ENCODE data around the gene EBF4. TPM values are rescaled to one million over a fixed set of nuclear protein-coding genes. Genes with fewer than 3 reads are reported as not detected.

EBF4 gene
- total and polyA plus RNA-seq, 10 of the 15 experiments (the other 5 are each of a cell fraction or from before 2014, with no cell fraction given): 0.13 TPM; not detected in 9

DNA sequence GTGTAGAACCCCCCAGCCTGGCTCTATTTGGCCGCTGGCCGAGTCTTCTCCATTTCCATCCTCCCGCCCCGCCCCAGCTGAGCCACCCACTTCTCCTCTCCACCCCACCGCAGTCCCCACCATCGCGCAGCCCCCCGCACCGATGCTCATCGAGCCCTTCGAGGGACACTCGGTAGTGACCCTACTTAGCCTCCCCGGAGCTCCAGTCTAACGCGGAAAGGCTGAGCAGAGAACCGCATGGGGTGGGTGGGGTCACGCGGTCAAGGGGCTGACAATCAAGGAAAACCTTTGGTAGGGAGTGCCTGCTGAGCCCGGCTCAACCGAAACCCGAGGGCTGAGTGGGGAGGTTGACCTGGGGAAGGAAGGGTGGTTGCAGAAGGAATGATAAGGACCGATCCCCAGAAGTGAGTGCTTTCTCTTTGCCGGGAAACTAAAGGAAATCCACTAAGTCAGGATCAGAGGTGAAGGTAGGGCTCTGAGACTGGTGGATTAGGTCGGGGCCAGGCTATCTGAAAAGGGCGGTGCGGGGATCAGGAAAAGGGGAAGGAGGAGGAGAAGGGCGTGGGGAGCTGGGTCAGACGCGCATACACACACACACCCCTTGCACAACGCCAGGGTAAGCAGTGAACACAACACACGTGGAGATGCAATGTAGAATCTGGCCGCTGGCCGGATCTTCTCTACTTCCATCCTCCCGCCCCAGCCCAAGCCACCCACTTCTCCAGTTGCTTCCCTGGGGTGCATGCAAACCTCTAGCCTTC, 58.1 kb downstream of the EBF4 start:
- peaks cover 6% of the 10 kb centered on the region for H3K4me1 ChIP-seq (ENCODE audit: control insufficient read depth, insufficient read depth, low read length)

More for the DNA sequence above, 58.1 kb downstream of the EBF4 start:
- no peak overlapping the region for H3K9ac ChIP-seq (ENCODE audit: control insufficient read depth, insufficient read depth, low read length)
- FAIRE-seq: no peak
- ChIA-PET CTCF (no interaction called here), SMC1A (ENCODE audit: uncharacterized antibody, unreplicated experiment) (no interaction called here), RAD21 (ENCODE audit: unreplicated experiment) (no interaction called here), POLR2A (no interaction called here)
- H4K20me1 ChIP-seq (ENCODE audit: control insufficient read depth, insufficient read depth): no peaks in the 10 kb centered on the region
- intact Hi-C loops (cut with micrococcal nuclease; ENCODE audit: unreplicated experiment): loop anchor here (5.0 kb wide), 1 partner anchor 252 kb away; no protein-coding TSS in a partner anchor
- H3K27ac ChIP-seq (ENCODE audit: control insufficient read depth, insufficient read depth): no peak overlapping the region
- peaks cover 9 to 12% of the 10 kb centered on the region in 2 experiments for H3K27me3 ChIP-seq (replicated peaks in 1 of 2; ENCODE audit: control insufficient read depth in 2 of 2, insufficient read depth in 2 of 2, low read length in 1 of 2)
- H3K36me3 ChIP-seq (ENCODE audit: control insufficient read depth in 2 of 2, insufficient read depth in 2 of 2, low read length in 1 of 2): no peaks in the 10 kb centered on the region
- BruUV-seq (replicated peaks): no TSS peak
- DNase-seq (ENCODE audit: low read depth, low spot score): no peak
- WGBS (ENCODE audit: insufficient coverage, insufficient replicate concordance, low lambda C conversion rate, missing lambda C conversion rate): 18% methylated on average over 22 of the region's 34 CpGs
- TF ChIP-seq, protein P1, sequence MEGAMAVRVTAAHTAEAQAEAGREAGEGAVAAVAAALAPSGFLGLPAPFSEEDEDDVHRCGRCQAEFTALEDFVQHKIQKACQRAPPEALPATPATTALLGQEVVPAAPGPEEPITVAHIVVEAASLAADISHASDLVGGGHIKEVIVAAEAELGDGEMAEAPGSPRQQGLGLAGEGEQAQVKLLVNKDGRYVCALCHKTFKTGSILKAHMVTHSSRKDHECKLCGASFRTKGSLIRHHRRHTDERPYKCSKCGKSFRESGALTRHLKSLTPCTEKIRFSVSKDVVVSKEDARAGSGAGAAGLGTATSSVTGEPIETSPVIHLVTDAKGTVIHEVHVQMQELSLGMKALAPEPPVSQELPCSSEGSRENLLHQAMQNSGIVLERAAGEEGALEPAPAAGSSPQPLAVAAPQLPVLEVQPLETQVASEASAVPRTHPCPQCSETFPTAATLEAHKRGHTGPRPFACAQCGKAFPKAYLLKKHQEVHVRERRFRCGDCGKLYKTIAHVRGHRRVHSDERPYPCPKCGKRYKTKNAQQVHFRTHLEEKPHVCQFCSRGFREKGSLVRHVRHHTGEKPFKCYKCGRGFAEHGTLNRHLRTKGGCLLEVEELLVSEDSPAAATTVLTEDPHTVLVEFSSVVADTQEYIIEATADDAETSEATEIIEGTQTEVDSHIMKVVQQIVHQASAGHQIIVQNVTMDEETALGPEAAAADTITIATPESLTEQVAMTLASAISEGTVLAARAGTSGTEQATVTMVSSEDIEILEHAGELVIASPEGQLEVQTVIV (IDR thresholded peaks at IDR 0.05; ENCODE audit: borderline replicate concordance, partially characterized antibody): no peak
- no peak for TF ChIP-seq EED (IDR thresholded peaks at IDR 0.05; ENCODE audit: low read depth)
- TF ChIP-seq MTA3 (IDR thresholded peaks at IDR 0.05; ENCODE audit: borderline replicate concordance, low read length): no peak
- TF ChIP-seq, protein P2, sequence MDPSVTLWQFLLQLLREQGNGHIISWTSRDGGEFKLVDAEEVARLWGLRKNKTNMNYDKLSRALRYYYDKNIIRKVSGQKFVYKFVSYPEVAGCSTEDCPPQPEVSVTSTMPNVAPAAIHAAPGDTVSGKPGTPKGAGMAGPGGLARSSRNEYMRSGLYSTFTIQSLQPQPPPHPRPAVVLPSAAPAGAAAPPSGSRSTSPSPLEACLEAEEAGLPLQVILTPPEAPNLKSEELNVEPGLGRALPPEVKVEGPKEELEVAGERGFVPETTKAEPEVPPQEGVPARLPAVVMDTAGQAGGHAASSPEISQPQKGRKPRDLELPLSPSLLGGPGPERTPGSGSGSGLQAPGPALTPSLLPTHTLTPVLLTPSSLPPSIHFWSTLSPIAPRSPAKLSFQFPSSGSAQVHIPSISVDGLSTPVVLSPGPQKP (IDR thresholded peaks at IDR 0.05; ENCODE audit: low read depth, low read length): no peak
- TF ChIP-seq ZNF207 (IDR thresholded peaks at IDR 0.05; ENCODE audit: borderline replicate concordance): no peak
- no peak for TF ChIP-seq PAX8 (IDR thresholded peaks at IDR 0.05)
- TF ChIP-seq PAX5 (IDR thresholded peaks at IDR 0.05; ENCODE audit: borderline replicate concordance, low read depth, low read length): no peak
- TF ChIP-seq, protein P3, sequence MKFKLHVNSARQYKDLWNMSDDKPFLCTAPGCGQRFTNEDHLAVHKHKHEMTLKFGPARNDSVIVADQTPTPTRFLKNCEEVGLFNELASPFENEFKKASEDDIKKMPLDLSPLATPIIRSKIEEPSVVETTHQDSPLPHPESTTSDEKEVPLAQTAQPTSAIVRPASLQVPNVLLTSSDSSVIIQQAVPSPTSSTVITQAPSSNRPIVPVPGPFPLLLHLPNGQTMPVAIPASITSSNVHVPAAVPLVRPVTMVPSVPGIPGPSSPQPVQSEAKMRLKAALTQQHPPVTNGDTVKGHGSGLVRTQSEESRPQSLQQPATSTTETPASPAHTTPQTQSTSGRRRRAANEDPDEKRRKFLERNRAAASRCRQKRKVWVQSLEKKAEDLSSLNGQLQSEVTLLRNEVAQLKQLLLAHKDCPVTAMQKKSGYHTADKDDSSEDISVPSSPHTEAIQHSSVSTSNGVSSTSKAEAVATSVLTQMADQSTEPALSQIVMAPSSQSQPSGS (IDR thresholded peaks at IDR 0.05; ENCODE audit: low read length): no peak
- TF ChIP-seq RBBP5 (conservative IDR thresholded peaks at IDR 0.05): no peak
- no peak for TF ChIP-seq ZZZ3 (IDR thresholded peaks at IDR 0.05; ENCODE audit: control insufficient read depth, insufficient read length, low read depth)
- TF ChIP-seq, protein P4, sequence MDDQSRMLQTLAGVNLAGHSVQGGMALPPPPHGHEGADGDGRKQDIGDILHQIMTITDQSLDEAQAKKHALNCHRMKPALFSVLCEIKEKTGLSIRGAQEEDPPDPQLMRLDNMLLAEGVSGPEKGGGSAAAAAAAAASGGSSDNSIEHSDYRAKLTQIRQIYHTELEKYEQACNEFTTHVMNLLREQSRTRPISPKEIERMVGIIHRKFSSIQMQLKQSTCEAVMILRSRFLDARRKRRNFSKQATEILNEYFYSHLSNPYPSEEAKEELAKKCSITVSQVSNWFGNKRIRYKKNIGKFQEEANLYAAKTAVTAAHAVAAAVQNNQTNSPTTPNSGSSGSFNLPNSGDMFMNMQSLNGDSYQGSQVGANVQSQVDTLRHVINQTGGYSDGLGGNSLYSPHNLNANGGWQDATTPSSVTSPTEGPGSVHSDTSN (IDR thresholded peaks at IDR 0.05; ENCODE audit: insufficient replicate concordance, low read depth, low read length): no peak
- no peak overlapping the region for H3K4me2 ChIP-seq (ENCODE audit: control insufficient read depth, insufficient read depth)
- H2AFZ ChIP-seq (ENCODE audit: control insufficient read depth, low read depth, low read length): no peak overlapping the region
- H3K9me3 ChIP-seq (replicated peaks; ENCODE audit: control insufficient read depth, insufficient read depth, low read length): no peaks in the 10 kb centered on the region; the same call in 2 of the 3 replicates
- in situ Hi-C loops (cut with MboI): no loop called here
- peak; percentile 59 for ATAC-seq
- no peaks in the 10 kb centered on the region for H3K79me2 ChIP-seq (ENCODE audit: control insufficient read depth, insufficient read depth, low read length)
- H3K4me3 ChIP-seq: no peak overlapping the region

Data from GM12878 (cell line).